ENCODE results near the gene AHI1. TPM values are rescaled to one million over a fixed set of nuclear protein-coding genes. Genes with fewer than 3 reads are reported as not detected.

The AHI1 gene
- total RNA-seq, 2 experiments from 2014 or later, result 21.4 to 33.9 TPM

GRCh38 chr6:135505648-135506047 lies 8.1 kb upstream of the AHI1 start:
- intact Hi-C loops (cut with micrococcal nuclease; ENCODE audit: unreplicated experiment), result loop anchor here (5.0 kb wide), 1 partner anchor 722 kb away; no protein-coding TSS in a partner anchor
- Histone ChIP-seq H2AFZ (ENCODE audit: low read length) (no peak overlapping the region), H3K27ac (ENCODE audit: low read depth, low read length, poor library complexity, severe bottlenecking) (no peak overlapping the region), H3K4me1 (ENCODE audit: insufficient read depth, low read length, poor library complexity, severe bottlenecking) (no peaks in the 10 kb centered on the region), H4K20me1 (ENCODE audit: insufficient read depth, low read length) (no peaks in the 10 kb centered on the region), H3K4me2 (ENCODE audit: low read length) (no peak overlapping the region), H3K79me2 (ENCODE audit: insufficient read depth, low read depth, low read length) (no peaks in the 10 kb centered on the region), H3K9me3 (ENCODE audit: low read length) (no peaks in the 10 kb centered on the region), H3K4me3 (ENCODE audit: low read depth, low read length, poor library complexity, severe bottlenecking) (no peak overlapping the region), H3K9me2 (ENCODE audit: insufficient read depth, low read length) (no peaks in the 10 kb centered on the region), H3K36me3 (ENCODE audit: insufficient read depth, low read length) (no peaks in the 10 kb centered on the region)
- TF ChIP-seq EZH2phosphoT487 (IDR thresholded peaks at IDR 0.05; ENCODE audit: borderline replicate concordance, low read depth, low read length) (no peak), CTCF (conservative IDR thresholded peaks at IDR 0.05; ENCODE audit: low read length) (no peak)
- ChIA-PET CTCF (ENCODE audit: unreplicated experiment) (interaction anchor here (1.3 kb wide), 1 partner anchor 721 kb away, joined by 3 read pairs; no protein-coding TSS in a partner anchor), POLR2A (interaction anchor here (0.7 kb wide), 1 partner anchor 8 kb away, joined by 3 read pairs; no protein-coding TSS in a partner anchor)
- DNase-seq (ENCODE audit: low spot score), result no peak
- no TSS peak for BruUV-seq (replicated peaks)

- H2AFZ ChIP-seq (ENCODE audit: low read length), result no peak overlapping the region
- H3K9me2 ChIP-seq (ENCODE audit: insufficient read depth, low read length), result no peaks in the 10 kb centered on the region
- no peaks in the 10 kb centered on the region for H3K79me2 ChIP-seq (ENCODE audit: insufficient read depth, low read depth, low read length)
- H3K27ac ChIP-seq (ENCODE audit: low read depth, low read length, poor library complexity, severe bottlenecking), result no peak overlapping the region
- intact Hi-C loops (cut with micrococcal nuclease; ENCODE audit: unreplicated experiment), result loop anchor here (5.0 kb wide), 1 partner anchor 722 kb away; no protein-coding TSS in a partner anchor
- no peaks in the 10 kb centered on the region for H3K9me3 ChIP-seq (ENCODE audit: low read length)
- no peak for TF ChIP-seq EZH2phosphoT487 (IDR thresholded peaks at IDR 0.05; ENCODE audit: borderline replicate concordance, low read depth, low read length)
- TF ChIP-seq CTCF (conservative IDR thresholded peaks at IDR 0.05; ENCODE audit: low read length), result no peak
- POLR2A ChIA-PET, result no interaction called here
- no peak overlapping the region for H3K4me2 ChIP-seq (ENCODE audit: low read length)
- H3K4me1 ChIP-seq (ENCODE audit: insufficient read depth, low read length, poor library complexity, severe bottlenecking), result no peaks in the 10 kb centered on the region
- H4K20me1 ChIP-seq (ENCODE audit: insufficient read depth, low read length), result no peaks in the 10 kb centered on the region
- no peak for DNase-seq (ENCODE audit: low spot score)
- CTCF ChIA-PET (ENCODE audit: unreplicated experiment), result interaction anchor here (1.3 kb wide), 1 partner anchor 721 kb away, joined by 3 read pairs; no protein-coding TSS in a partner anchor
- no TSS peak for BruUV-seq (replicated peaks)
- H3K36me3 ChIP-seq (ENCODE audit: insufficient read depth, low read length), result no peaks in the 10 kb centered on the region
- no peak overlapping the region for H3K4me3 ChIP-seq (ENCODE audit: low read depth, low read length, poor library complexity, severe bottlenecking)
Measured at GRCh38 chr6:135505222-135505621, 7.7 kb upstream of the AHI1 start.

GRCh38 chr6:135504734-135505133 lies 7.2 kb upstream of the AHI1 start:
- intact Hi-C loops (cut with micrococcal nuclease; ENCODE audit: unreplicated experiment), result loop anchor here (5.0 kb wide), 1 partner anchor 723 kb away; no protein-coding TSS in a partner anchor
- no peaks in the 10 kb centered on the region for H3K36me3 ChIP-seq (ENCODE audit: insufficient read depth, low read length)
- H3K4me1 ChIP-seq (ENCODE audit: insufficient read depth, low read length, poor library complexity, severe bottlenecking), result no peaks in the 10 kb centered on the region
- no peak for DNase-seq (ENCODE audit: low spot score)
- no peak overlapping the region for H3K4me3 ChIP-seq (ENCODE audit: low read depth, low read length, poor library complexity, severe bottlenecking)
- no peak overlapping the region for H2AFZ ChIP-seq (ENCODE audit: low read length)
- no peaks in the 10 kb centered on the region for H4K20me1 ChIP-seq (ENCODE audit: insufficient read depth, low read length)
- H3K4me2 ChIP-seq (ENCODE audit: low read length), result no peak overlapping the region
- H3K79me2 ChIP-seq (ENCODE audit: insufficient read depth, low read depth, low read length), result no peaks in the 10 kb centered on the region
- no peak for TF ChIP-seq CTCF (conservative IDR thresholded peaks at IDR 0.05; ENCODE audit: low read length)
- no peak for TF ChIP-seq EZH2phosphoT487 (IDR thresholded peaks at IDR 0.05; ENCODE audit: borderline replicate concordance, low read depth, low read length)
- no peaks in the 10 kb centered on the region for H3K9me2 ChIP-seq (ENCODE audit: insufficient read depth, low read length)
- no TSS peak for BruUV-seq (replicated peaks)
- ChIA-PET POLR2A (no interaction called here), CTCF (ENCODE audit: unreplicated experiment) (no interaction called here)
- H3K9me3 ChIP-seq (ENCODE audit: low read length), result no peaks in the 10 kb centered on the region
- no peak overlapping the region for H3K27ac ChIP-seq (ENCODE audit: low read depth, low read length, poor library complexity, severe bottlenecking)
